Posterior cingulate gyrus (tissue), 11 donors: ENCODE results near the gene KIFAP3.
"Not testable (repeated sequence)": the region's sequence is repeated elsewhere in the genome, so short reads cannot be mapped to it uniquely, and the experiment has no call there.

Source experiments
- DNase-seq, 10 donors: peaks; one replicate each; pipeline versions ENCODE4 v3.0.0 to v3.0.0-alpha.2; 2020 to 2021; ENCODE audit warnings: mixed read lengths in 3 of 10
- intact Hi-C: fragments of 100-400 bp; cut with DNase I; formaldehyde crosslinking; loops from one replicate; pipeline ENCODE4 v1.15.1; 2023

Gene KIFAP3

DNA sequence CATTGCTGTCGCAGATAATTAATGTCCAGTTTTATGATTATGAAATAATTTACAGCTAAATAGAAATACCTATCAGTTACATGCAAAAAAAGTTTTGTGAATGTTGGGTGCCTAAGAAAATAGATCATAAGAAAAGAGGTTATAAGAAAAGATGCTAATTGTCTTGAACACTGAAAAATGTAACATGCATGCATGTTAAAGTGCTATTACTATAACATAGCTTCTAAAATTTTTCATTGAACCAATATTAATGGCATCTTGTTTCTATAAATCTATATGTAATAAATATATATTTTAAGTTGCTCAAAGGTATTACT is 145.3 kb downstream of the KIFAP3 start:
- no peak for DNase-seq
- intact Hi-C loops = loop anchor here (10.0 kb wide), 1 partner anchor 996 kb away; no protein-coding TSS in a partner anchor

DNA sequence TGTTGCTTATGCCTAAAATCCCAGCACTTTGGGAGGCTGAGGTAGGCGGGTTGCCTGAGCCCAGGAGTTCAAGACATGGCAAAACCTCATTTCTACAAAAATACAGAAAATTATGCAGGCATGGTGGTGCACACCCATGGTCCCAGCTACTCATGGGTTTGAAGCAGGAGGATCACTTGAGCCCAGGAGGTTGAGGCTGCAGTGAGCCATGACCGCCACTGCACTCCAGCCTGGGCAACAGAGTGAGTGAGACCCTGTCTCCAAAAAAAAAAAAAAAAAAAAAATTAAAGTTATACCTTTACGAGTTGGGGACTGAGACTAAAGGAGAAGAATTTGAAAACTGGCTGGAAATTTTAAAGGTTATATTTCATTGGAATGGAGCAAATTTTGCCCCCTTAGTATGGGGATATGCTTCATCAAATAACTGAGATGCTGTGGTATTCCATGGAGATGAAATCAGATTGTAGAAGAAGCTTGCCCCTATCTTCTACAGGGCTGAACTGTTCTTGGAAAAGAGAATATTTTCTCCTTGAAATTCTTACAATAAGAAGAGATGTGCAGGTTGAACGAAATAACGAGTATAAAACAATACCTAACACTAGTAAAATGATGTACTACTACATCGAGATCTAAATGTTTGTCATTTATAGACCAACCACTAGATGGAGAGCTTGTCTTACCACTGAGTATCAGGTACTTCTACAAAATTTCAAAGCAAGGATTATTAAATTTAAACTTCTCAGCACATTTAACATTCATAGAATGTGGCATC is 145.9 kb downstream of the KIFAP3 start:
- intact Hi-C loops = loop anchor here (10.0 kb wide), 1 partner anchor 996 kb away; no protein-coding TSS in a partner anchor

DNA sequence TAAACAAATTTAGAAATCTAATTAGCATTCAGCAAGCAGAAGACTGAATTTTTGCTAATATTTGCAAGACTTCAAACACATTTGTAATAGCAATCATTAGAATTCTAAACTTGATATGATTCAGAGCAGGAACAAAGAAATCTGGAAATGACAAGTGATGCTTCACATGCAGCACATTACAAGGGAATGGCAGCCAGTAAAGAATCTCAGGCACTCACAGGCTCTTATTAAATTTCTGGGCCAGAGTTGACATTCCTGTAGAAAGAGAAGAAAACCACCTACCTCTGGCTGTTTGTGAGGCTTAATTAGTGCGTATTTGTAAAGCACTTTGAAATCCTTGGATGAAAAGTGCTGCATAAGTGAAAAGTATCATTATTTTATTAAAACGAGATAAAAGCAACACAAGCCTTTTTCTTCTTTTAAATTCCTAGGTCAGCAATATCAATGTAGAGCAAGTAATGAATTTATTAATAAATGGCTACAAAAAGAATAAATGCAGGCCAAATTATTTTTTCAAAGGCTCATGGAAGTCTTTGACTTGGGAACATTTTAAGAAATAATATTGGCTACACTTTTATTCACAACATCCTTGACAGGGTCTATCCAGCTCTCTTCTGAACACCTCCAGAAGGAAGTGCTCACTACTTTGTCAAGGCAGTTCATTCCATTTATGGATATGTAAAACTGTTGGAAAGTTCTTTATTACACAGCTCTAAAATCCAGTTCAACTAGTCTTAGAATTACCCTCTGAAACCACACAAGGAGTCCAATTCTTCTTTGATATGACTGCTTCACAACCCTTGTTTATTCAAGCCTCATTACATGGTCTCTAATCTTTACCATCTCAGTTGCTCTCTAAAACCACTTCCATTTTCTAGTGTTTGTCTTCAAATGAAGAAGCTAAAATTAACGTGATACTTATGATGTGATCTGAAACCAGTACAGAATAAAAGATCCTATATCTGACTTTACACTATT is 148.7 kb downstream of the KIFAP3 start:
- intact Hi-C loops = loop anchor here (10.0 kb wide), 1 partner anchor 999 kb away; no protein-coding TSS in a partner anchor
- no peak for DNase-seq

More for the DNA sequence above, 145.9 kb downstream of the KIFAP3 start:
- no peak for DNase-seq

DNA sequence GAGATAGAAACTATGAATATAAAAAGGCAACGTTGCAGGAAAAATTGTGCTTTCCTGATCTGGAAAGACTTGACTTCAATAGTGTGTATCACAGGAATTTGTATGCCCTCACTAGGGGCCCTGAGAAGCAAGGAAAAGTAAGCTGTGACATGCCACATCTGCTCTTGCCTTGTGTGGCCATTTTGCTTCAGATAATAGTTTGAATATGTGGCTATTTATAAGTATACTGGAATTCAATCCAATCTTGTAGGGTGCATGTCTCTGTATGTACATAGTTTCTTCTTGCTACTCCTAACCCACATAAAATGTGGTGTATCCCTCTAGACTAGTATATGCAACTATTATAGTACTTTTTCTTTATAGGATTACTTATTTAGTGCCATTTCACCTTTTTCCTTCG is 149.7 kb downstream of the KIFAP3 start:
- DNase-seq = no peak
- intact Hi-C loops = loop anchor here (10.0 kb wide), 1 partner anchor 1000 kb away; no protein-coding TSS in a partner anchor

DNA sequence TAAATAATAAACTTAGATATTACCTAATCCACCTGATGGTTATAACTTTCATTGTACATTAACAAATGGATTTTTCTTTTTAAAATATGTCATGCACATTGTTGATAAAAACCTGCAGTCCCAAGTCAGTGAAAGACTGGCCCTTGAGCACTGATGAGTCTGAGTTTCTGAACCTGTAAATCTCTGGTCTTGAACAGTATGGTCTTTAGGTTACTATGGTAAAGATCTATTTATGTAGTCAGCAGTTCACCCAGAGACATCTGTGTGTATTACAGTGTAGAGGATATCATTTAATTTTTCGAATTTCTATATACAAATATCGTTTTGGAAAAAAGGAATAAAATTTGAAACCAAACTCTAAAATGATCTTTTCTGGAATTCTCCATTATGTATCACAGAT is 150.4 kb downstream of the KIFAP3 start:
- intact Hi-C loops = loop anchor here (10.0 kb wide), 1 partner anchor 1001 kb away; no protein-coding TSS in a partner anchor
- DNase-seq = no peak

DNA sequence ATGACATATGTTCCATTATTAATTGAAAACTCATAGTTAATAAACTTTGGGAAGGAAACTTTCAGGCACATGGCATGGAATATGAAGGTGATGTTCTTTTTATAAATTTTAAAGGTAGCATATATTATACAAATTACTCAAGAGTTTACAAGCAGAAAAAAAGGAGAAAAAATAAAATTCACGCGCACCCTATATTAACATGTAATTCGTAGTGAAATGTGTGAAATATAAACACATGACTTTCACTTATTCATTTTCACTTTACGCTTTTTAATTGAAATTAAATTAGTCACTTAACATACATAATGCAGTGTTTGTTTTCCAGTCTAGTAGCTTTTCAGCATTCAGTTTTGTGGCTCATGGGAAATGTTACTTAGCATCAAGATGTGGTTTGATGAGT is 153.4 kb downstream of the KIFAP3 start:
- intact Hi-C loops = loop anchor here (10.0 kb wide), 1 partner anchor 1004 kb away; no protein-coding TSS in a partner anchor
- DNase-seq = no peak

DNA sequence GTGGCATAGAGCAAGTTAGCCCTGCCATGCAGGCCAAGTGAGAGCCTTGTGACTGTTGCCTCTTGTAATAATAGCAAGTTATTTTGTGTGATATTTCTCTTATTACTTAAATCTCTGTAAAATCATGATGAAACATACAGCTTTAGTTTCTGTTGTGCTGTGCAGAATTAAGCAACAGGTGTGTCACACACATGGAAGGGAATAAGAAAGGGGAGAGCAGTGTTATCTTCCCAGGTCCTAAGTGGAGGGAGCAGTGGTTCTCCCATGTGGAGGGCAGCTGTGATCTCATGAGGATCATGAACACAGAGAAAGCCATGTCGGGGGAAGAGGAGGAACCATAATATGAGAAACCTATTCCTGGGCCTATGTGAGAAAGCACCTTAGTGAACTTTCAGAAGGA is 155.6 kb downstream of the KIFAP3 start:
- intact Hi-C loops = no loop called here
- DNase-seq = no peak

DNA sequence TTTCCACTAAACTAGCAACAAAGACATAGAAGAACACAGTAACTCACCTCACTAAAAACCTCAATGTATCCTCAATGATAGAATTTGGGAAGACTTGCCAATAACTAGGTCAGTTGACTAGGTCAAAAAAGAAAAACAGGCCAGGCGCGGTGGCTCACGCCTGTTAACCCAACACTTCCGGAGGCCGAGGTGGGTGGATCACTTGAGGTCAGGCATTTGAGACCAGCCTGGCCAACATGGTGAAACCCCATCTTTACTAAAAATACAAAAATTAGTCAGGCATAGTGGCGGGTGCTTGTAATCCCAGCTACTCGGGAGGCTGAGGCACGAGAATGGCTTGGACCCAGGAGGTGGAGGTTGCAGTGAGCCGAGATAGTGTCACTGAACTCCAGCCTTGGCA is 156.3 kb downstream of the KIFAP3 start:
- intact Hi-C loops, DNase-seq: not testable (repeated sequence)

DNA sequence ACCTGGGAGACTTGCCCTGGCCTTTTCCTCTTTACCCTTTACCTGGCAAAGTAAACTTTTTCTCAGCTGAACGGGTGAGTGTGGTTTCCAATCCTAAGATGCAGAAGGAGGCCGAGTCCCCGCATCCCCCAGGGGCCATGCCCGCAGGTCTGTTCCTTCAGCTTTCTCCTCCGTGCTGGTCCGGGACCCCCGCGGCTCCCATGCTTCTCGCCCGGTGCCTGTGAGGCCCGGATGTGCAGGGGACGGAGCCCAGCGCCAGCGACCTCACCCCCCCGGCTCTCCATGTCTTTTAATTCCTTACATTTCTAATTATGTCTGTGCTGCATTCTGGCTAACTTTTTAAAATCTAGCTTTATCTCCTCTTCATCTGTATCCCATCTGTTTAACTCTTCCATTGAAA is 159.3 kb downstream of the KIFAP3 start:
- intact Hi-C loops = no loop called here
- DNase-seq = peak in 2 of 10 donors; percentile 66 to 80

DNA sequence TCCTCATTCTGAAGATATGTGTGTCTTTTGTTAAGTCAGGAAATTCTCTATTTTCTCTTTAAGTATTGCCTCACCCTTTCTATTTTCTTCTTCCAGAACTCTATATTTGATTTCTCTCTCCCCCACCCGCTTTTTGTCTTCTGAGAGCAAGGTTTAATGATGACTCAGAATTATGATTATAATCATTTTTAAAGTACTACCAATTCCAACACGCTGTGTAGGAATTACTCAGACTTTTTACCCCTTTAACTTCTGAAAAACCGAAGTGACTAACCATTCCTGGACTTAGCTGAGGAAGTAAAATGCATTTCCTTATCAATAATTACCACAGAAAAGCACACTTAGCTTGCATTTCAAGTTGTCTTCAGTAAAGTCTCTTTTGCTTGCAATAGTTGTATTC is 160.0 kb downstream of the KIFAP3 start:
- DNase-seq = no peak
- intact Hi-C loops = no loop called here

DNA sequence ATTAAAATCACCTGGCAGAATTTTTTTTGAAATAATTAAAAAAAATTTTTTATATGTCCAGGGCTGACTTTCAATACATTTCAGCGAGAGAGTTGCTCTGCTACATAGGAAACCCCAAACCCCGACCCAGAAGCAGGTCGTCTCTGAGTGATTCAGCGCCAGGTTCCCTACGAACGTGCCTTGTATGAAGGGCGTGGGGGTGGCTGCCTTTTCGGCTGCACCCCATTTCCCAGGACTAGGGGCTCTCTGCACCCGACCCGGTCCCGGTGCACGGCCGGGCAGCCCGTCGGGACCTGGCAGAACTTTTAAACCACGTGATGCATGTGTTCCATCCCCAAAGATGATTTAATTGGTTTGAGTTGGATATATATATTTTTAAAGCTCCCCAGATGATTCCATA is 165.0 kb downstream of the KIFAP3 start:
- intact Hi-C loops = no loop called here
- no peak for DNase-seq

DNA sequence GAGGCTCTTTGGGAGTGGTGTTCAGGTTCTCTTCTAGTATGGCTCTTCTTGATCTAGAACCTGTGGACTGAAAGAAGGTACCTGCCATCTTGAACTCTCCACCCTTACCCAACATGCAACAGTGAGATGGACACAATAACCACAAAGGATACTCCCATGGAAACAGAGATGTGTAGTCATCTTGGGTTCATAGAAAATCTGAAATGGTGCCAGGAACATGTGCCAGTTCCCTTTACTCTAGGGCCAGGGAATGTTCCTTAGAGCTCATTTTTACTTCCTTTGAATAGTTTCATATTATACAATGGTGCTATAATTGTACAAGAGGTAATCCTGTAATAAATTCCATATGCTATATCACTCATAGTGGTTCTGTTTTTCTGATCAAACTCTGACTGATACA is 167.6 kb downstream of the KIFAP3 start:
- intact Hi-C loops = no loop called here
- DNase-seq = no peak

DNA sequence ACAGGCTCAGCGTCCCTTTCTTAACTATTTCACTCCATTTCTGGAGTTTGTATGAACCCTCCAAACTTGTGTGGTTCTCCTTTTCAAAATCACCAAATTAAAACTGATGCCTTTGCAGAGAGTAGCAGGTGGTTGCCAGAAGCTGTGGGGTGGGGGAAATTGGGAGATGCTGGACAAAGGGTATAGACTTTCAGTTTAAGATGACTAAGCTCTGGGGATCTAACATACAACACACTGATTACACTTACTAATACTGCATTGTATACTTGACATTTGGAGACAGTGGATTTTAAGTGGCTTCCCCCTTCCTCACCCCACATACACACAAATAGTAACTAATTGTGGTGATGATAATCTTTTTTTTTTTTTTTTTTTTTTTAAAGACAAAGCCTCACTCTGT is 169.7 kb downstream of the KIFAP3 start:
- DNase-seq = no peak
- intact Hi-C loops = no loop called here

DNA sequence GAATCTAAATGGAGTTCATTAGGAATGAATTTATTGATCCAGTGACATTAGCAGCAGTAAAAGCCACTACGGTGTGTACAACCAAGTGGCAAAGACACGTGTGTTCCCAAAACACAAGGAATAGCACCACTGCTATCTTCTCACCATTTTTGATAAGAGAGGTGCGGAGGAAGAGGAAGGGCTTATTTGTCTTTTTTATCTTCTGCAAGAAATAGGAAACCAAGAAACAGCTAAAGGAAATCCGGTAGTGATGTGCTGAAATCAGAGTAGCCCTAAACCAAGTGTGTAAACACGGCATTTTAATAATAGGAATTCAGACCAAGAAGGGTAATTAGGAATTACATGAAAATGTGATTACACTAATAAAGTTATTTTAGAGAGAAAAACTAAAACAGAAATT is 171.7 kb downstream of the KIFAP3 start:
- intact Hi-C loops = no loop called here

DNA sequence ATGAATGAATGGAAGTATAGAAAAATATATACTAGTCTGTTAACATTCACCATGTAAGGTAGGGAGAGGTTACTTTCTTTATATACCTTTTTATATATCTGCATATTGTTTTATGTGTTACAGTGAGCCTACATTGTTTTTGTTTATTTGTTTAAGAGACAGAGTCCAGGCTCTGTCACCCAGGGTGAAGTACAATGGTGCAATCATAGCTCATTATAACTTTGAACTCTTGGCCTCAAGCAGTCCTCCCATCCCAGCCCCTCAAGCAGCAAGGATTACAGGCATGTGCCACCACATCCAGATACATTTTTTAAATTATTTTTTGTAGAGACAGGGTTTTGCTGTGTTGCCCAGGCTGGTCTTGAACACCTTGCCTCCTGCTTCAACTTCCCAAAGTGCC is 173.4 kb downstream of the KIFAP3 start:
- no peak for DNase-seq
- intact Hi-C loops = no loop called here

More for the DNA sequence above, 171.7 kb downstream of the KIFAP3 start:
- no peak for DNase-seq

DNA sequence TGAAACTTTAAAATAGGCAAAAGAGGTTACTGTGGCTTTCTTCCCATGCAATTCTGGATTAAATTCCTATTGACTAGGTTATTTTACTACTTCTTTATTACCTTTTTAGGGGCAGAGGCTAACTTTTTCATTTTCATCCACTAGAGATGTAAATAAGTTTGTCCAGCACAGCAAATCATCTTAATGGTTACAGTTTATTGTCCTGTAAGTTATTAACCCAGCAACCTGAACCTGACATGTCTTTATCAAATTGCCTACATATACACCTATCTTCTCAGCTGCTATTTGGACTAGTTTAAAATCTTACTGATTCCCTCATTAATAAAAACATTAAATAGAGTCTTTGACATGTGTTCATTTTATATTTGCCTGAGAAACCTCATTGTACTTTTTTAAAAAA is 173.9 kb downstream of the KIFAP3 start:
- DNase-seq = no peak
- intact Hi-C loops = no loop called here

DNA sequence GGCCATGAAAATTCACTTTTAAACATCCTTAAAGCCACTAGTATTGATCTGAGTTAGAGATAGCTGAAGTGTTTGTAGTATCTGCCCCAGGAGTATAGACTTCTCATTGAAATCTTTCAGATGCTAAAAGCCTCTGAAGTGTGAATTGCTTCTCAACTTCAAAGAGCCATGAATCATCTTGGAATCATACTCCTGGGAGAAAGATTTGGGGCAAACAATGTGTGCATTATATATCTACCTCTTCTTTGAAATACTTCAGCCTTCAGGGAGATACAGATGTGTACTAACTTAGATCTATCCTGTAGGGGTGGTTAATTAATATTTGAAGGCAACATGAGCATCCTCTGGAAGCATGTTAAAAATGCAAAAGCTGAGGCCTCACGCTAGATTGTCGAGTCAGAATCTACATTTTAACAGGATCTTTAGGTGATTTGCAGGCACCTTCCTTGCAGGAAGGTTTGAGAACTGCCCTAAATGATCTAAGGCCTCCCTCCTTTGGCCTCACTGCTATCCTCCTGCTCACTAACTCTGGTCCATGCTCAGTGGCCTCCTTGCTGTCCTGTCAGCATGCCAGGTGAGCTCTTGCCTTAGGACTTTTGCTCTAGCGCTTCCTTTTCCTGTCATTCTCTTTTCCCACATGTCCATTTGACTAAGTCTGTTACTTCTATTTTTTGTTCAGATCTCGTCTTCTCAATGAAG is 174.8 kb downstream of the KIFAP3 start:
- DNase-seq = no peak
- intact Hi-C loops = no loop called here

DNA sequence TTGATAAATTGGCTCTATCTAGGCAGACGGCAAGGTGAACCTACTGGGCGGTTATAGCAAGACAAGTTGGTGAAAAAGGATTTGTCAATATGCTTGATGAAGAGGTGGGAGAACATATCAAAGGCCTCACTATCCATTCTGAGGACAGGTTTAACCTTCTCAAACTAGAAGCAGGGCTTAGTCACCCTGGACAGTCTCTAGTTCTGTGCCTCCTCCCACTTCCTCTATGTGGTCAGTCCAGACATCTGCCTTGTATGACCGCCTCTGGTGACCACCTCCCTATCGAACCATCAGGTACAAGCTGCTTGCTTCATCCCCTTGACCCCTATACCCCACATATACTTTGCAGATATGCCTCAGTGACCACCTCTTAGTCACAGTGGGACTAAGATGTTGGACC is 178.5 kb downstream of the KIFAP3 start:
- no peak for DNase-seq
- intact Hi-C loops = no loop called here

DNA sequence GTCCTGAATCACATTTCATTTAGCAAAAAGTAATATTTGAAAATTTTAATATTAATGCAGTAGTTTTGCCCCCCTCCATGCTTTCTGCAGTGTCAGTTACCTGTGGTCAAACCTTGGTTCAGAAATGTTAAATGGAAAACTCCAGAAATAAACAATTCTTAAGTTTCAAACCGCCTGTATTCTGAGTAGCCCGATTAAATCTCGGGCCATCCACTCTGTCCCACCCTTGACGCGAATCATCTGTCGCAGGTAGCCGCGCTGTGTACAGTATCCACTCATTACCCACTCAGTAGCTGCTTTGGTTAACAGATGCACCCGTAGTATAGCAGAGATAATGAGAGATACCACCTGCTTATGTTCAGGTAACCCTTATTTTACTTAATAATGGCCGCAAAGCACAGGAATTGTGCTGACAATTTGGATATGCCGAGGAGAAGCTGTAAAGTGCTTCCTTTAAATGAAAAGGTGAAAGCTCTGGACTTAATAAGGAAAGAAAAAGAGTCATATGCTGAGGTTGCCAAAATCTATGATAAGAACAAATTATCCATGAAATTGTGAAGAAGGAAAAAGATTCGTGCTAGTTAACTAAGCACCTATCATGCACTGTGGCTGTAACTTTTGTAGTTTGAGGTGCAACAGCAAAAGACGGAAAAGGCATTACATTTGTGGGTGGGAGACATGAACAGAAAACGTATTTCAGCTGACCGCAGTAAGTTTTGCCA is 179.9 kb downstream of the KIFAP3 start:
- intact Hi-C loops = loop anchor here (1.0 to 2.0 kb wide), 2 partner anchors 100 to 180 kb away; partner anchors contain the start of genes KIFAP3 and METTL18
- DNase-seq = no peak
